GM12892 (cell line): Measurements from ENCODE around the gene ABCB9.
A peak's percentile ranks its signal among the peaks of the same experiment; 100 is the strongest.

Experiments used
- DNase-seq: peaks from one replicate; pipeline ENCODE4 v3.0.0; 2011; ENCODE audit not compliant: insufficient read length
- FAIRE-seq: peaks from 2 replicates; lab custom pipeline; 2011; peaks lifted over from hg19 to GRCh38; lab: Jason Lieb, UNC
- POLR2A ChIP-seq: IDR thresholded peaks from 2 replicates; pipeline ENCODE4 v1.6.1; 2011; ENCODE audit warnings: low read depth, low read length, control low read depth
- POLR2AphosphoS5 ChIP-seq: IDR thresholded peaks from 2 replicates; pipeline ENCODE4 v1.6.1; 2011; ENCODE audit warnings: low read depth, low read length, control low read depth
- TAF1 ChIP-seq: IDR thresholded peaks from 2 replicates; pipeline ENCODE4 v1.6.1; 2011; ENCODE audit warnings: low read depth, mild to moderate bottlenecking, control low read depth, low read length, borderline replicate concordance

ABCB9 gene

GRCh38 chr12:122939125-122939524 is 27.1 kb downstream of the ABCB9 start:
- DNase-seq (no peak), FAIRE-seq (no peak)
- TF ChIP-seq POLR2A (no peak), TAF1 (no peak)

GRCh38 chr12:122937622-122938091 is 28.6 kb downstream of the ABCB9 start:
- no peak for FAIRE-seq
- DNase-seq, result no peak
- TF ChIP-seq POLR2AphosphoS5, result no peak
- no peak for TF ChIP-seq TAF1
- no peak for TF ChIP-seq POLR2A

- DNase-seq, result no peak
- peak; percentile 50 for FAIRE-seq
- TF ChIP-seq POLR2AphosphoS5, result no peak
Measured at GRCh38 chr12:122935318-122935717, 30.9 kb downstream of the ABCB9 start.

GRCh38 chr12:122934722-122935121 is 31.5 kb downstream of the ABCB9 start:
- DNase-seq (no peak), FAIRE-seq (peak; percentile 85)
- TF ChIP-seq POLR2A (no peak), POLR2AphosphoS5 (no peak), TAF1 (no peak)

GRCh38 chr12:122932207-122932606 is 34.1 kb downstream of the ABCB9 start:
- TF ChIP-seq TAF1 (no peak), POLR2AphosphoS5 (no peak), POLR2A (no peak)
- no peak for DNase-seq
- no peak for FAIRE-seq

GRCh38 chr12:122929812-122930211 is 36.5 kb downstream of the ABCB9 start:
- DNase-seq (no peak), FAIRE-seq (no peak)
- TF ChIP-seq POLR2AphosphoS5, result no peak
- TF ChIP-seq TAF1, result no peak
- TF ChIP-seq POLR2A, result no peak

GRCh38 chr12:122929148-122929538 is 37.1 kb downstream of the ABCB9 start:
- FAIRE-seq (no peak), DNase-seq (no peak)
- TF ChIP-seq POLR2AphosphoS5 (no peak), TAF1 (no peak), POLR2A (no peak)

- FAIRE-seq (no peak), DNase-seq (no peak)
- TF ChIP-seq POLR2AphosphoS5, result no peak
- TF ChIP-seq TAF1, result no peak
- no peak for TF ChIP-seq POLR2A
Measured at GRCh38 chr12:122928404-122929147, 37.7 kb downstream of the ABCB9 start.

- FAIRE-seq, result no peak
- TF ChIP-seq POLR2A, result no peak
- TF ChIP-seq TAF1, result no peak
- no peak for TF ChIP-seq POLR2AphosphoS5
- DNase-seq, result no peak
Measured at GRCh38 chr12:122927756-122928403, 38.4 kb downstream of the ABCB9 start.

- DNase-seq, result no peak
- no peak for FAIRE-seq
- no peak for TF ChIP-seq TAF1
- no peak for TF ChIP-seq POLR2A
- no peak for TF ChIP-seq POLR2AphosphoS5
Measured at GRCh38 chr12:122921917-122922316, 44.3 kb downstream of the ABCB9 start.

GRCh38 chr12:122920687-122921086 is 45.6 kb downstream of the ABCB9 start:
- TF ChIP-seq TAF1, result no peak
- TF ChIP-seq POLR2A, result no peak
- TF ChIP-seq POLR2AphosphoS5, result no peak
- no peak for DNase-seq
- no peak for FAIRE-seq

GRCh38 chr12:122918827-122919226 is 47.4 kb downstream of the ABCB9 start:
- TF ChIP-seq POLR2A (no peak), POLR2AphosphoS5 (no peak), TAF1 (no peak)
- DNase-seq (no peak), FAIRE-seq (no peak)
